ENCODE results near the gene IL31RA. TPM values are rescaled to one million over a fixed set of nuclear protein-coding genes. Genes with fewer than 3 reads are reported as not detected.

IL31RA gene
- total RNA-seq, 4 donors from 2014 or later: 0.29 TPM; not detected in 3

GRCh38 chr5:55924744-55925143 lies 73.6 kb downstream of the IL31RA start:
- TF ChIP-seq CTCF (IDR thresholded peaks at IDR 0.05 in 4 of 5, conservative IDR thresholded peaks at IDR 0.05 in 1 of 5) (no peak), POLR2A (IDR thresholded peaks at IDR 0.05) (no peak)
- intact Hi-C loops (cut with DNase I; ENCODE audit: low total_unique reads): no loop called here
- no peaks in the 10 kb centered on the region for H3K9me3 ChIP-seq
- H3K36me3 ChIP-seq: no peaks in the 10 kb centered on the region
- H3K27ac ChIP-seq: no peak overlapping the region
- no peaks in the 10 kb centered on the region for H3K27me3 ChIP-seq
- in situ Hi-C loops (cut with MboI; ENCODE audit: low sequenced_read_pairs in 4 of 4): loop anchor here in 2 of 4 donors (25.0 kb wide), 2 partner anchors 263 to 913 kb away; no protein-coding TSS in a partner anchor
- no peak for DNase-seq
- ATAC-seq: no peak
- no peaks in the 10 kb centered on the region for H3K4me1 ChIP-seq
- H3K4me3 ChIP-seq: no peak overlapping the region

- Histone ChIP-seq H3K27ac (no peak overlapping the region), H3K27me3 (no peaks in the 10 kb centered on the region), H3K4me1 (no peaks in the 10 kb centered on the region), H3K36me3 (no peaks in the 10 kb centered on the region), H3K4me3 (no peak overlapping the region), H3K9me3 (no peaks in the 10 kb centered on the region)
- DNase-seq: no peak
- in situ Hi-C loops (cut with MboI; ENCODE audit: low sequenced_read_pairs in 4 of 4) (loop anchor here in 2 of 4 donors (25.0 kb wide), 2 partner anchors 262 to 912 kb away; no protein-coding TSS in a partner anchor), intact Hi-C loops (cut with DNase I; ENCODE audit: low total_unique reads) (no loop called here)
- TF ChIP-seq POLR2A (IDR thresholded peaks at IDR 0.05) (no peak), CTCF (IDR thresholded peaks at IDR 0.05 in 4 of 5, conservative IDR thresholded peaks at IDR 0.05 in 1 of 5) (no peak)
- no peak for ATAC-seq
These were observed 74.0 kb downstream of the IL31RA start for GRCh38 chr5:55925181-55925580.

GRCh38 chr5:55925712-55926111 lies 74.6 kb downstream of the IL31RA start:
- DNase-seq (no peak), ATAC-seq (no peak)
- Histone ChIP-seq H3K27me3 (no peaks in the 10 kb centered on the region), H3K36me3 (no peaks in the 10 kb centered on the region), H3K4me1 (no peaks in the 10 kb centered on the region), H3K27ac (no peak overlapping the region), H3K9me3 (no peaks in the 10 kb centered on the region), H3K4me3 (no peak overlapping the region)
- intact Hi-C loops (cut with DNase I; ENCODE audit: low total_unique reads): no loop called here
- no peak for TF ChIP-seq CTCF (IDR thresholded peaks at IDR 0.05 in 4 of 5, conservative IDR thresholded peaks at IDR 0.05 in 1 of 5)
- in situ Hi-C loops (cut with MboI; ENCODE audit: low sequenced_read_pairs in 4 of 4): loop anchor here in 2 of 4 donors (25.0 kb wide), 2 partner anchors 262 to 912 kb away; no protein-coding TSS in a partner anchor

GRCh38 chr5:55926476-55926875 lies 75.3 kb downstream of the IL31RA start:
- Histone ChIP-seq H3K36me3 (no peaks in the 10 kb centered on the region), H3K4me1 (no peaks in the 10 kb centered on the region), H3K27ac (no peak overlapping the region), H3K4me3 (no peak overlapping the region), H3K27me3 (no peaks in the 10 kb centered on the region), H3K9me3 (no peaks in the 10 kb centered on the region)
- intact Hi-C loops (cut with DNase I; ENCODE audit: low total_unique reads): no loop called here
- no peak for TF ChIP-seq CTCF (IDR thresholded peaks at IDR 0.05 in 4 of 5, conservative IDR thresholded peaks at IDR 0.05 in 1 of 5)
- no peak for TF ChIP-seq POLR2A (IDR thresholded peaks at IDR 0.05)
- in situ Hi-C loops (cut with MboI; ENCODE audit: low sequenced_read_pairs in 4 of 4): loop anchor here in 2 of 4 donors (25.0 kb wide), 2 partner anchors 261 to 911 kb away; no protein-coding TSS in a partner anchor
- no peak for ATAC-seq
- DNase-seq: no peak
